Upper lobe of left lung (tissue), 6 donors: ENCODE data around the gene TFEB. TPM values are rescaled to one million over a fixed set of nuclear protein-coding genes. Genes with fewer than 3 reads are reported as not detected.

ENCODE experiments used
- ATAC-seq, 2 donors: fragments of 200-7000 bp; cut with Tn5 transposase; one replicate each; pipeline ENCODE4 v1.9.1; 2022; ENCODE audit warnings: mild to moderate bottlenecking in 2 of 2, moderate library complexity in 2 of 2; ENCODE audit not compliant: low FRiP score in 2 of 2
- DNase-seq, 2 donors: peaks; one replicate each; pipeline ENCODE4 v3.0.0-alpha.2; 2019 to 2020
- H3K27ac ChIP-seq, 4 donors: fragments of 200-600 bp; sonication (generic); one replicate each; pipeline ENCODE4 v1.5.1; 2016 to 2019
- H3K27me3 ChIP-seq, 4 donors: fragments of 200-600 bp; sonication (generic); one replicate each; pipeline ENCODE4 v1.5.1; 2017 to 2019
- H3K36me3 ChIP-seq, 4 donors: fragments of 200-600 bp; sonication (generic); one replicate each; pipeline ENCODE4 v1.5.1; 2016 to 2019
- H3K4me1 ChIP-seq, 4 donors: fragments of 200-600 bp; sonication (generic); one replicate each; pipeline ENCODE4 v1.5.1; 2018 to 2019
- H3K4me3 ChIP-seq, 4 donors: fragments of 200-600 bp; sonication (generic); one replicate each; pipeline ENCODE4 v1.5.1; 2017 to 2019; ENCODE audit warnings: mild to moderate bottlenecking in 2 of 4, moderate library complexity in 1 of 4
- H3K9me3 ChIP-seq, 4 donors: fragments of 200-600 bp; sonication (generic); one replicate each; pipeline ENCODE4 v1.5.1; 2018 to 2019
- CTCF ChIP-seq, 6 experiments: fragments of 450-650 bp in 4 of 6; fragments of 200-600 bp in 2 of 6; sonication (generic) in 2 of 6; IDR thresholded peaks; one replicate each; pipeline ENCODE4 v1.5.1; 2016 to 2019; ENCODE audit warnings: antibody characterized with exemption in 6 of 6
- EP300 ChIP-seq, 4 donors: sonication (generic); formaldehyde crosslinking; IDR thresholded peaks; one replicate each; pipeline ENCODE4 v1.5.1; 2017; ENCODE audit warnings: antibody characterized with exemption in 4 of 4, control low read depth in 2 of 4
- POLR2A ChIP-seq, 4 donors: fragments of 450-650 bp; IDR thresholded peaks; one replicate each; pipeline ENCODE4 v1.5.1; 2016 to 2017; ENCODE audit warnings: antibody characterized with exemption in 4 of 4, mild to moderate bottlenecking in 2 of 4
- POLR2AphosphoS5 ChIP-seq, 2 donors: sonication (generic); formaldehyde crosslinking; IDR thresholded peaks; one replicate each; pipeline ENCODE4 v1.5.1; 2017; ENCODE audit warnings: antibody characterized with exemption in 2 of 2
- WGBS, 2 donors: methylation state at CpG; one replicate each; pipeline ENCODE4 v1.1.5; 2017 to 2018; 5-methylcytosine and 5-hydroxymethylcytosine counted together
- total RNA-seq, 6 donors: library from RNA; depleted of rRNA in 4 of 6; stranded (reverse); fragments of >200 nt in 4 of 6; gene quantifications; one replicate each; pipeline versions ENCODE4 v1.1.0 to v1.2.1, GENCODE V29; 2016 to 2021
- donor health status: DM: no; HTN: no; CAD: no; lungs with moderate emphysema.
- donor health status: DM: no; HTN: yes; CAD: no; lungs with severe emphysema.

TFEB gene
- total RNA-seq, 6 donors from 2014 or later, result 20.2 to 46.0 (median 27.3) TPM

DNA sequence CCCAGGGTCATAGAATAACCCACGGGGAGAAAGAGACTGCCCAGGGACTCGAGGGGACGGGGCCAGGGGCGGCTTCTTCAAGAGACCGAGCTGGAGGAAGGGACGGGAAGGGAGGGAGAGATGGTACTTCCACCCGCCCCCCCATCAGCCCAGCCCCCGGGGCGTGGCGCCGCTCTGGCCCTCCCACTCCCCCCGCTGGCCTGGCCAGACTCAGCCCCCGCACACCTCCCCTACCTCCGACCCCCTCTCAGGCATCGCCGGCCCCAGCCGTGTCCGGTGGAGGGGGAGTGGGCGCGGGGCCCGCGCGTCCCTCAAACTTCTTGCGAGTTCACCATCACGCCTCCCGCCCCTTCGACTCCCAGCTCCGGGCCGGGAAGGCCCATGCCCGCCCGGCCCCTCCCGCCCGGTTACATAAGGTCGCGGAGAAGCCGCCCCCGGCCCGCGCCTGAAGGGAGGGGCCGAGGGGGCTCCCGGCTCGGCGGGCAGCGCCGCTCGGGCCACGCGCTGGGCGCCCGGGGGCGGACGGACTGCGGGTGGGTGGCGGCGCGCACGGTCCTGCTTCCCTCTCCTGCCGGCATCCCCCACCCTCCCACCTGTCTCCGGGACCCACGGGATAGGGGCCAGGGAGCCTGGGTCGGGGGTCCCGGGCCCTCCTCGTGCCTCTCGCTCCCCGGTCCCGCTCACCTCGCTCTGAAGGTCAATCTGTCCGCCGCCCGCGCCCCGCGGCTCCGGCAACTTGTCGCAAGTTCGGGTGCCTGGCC lies 562 bp downstream of the TFEB start:
- Histone ChIP-seq H3K36me3 (peaks cover 0 to 2% (median 0%) of the 10 kb centered on the region in 4 donors), H3K4me3 (peak overlapping the region; percentile 76 to 98 (median 93)), H3K27me3 (no peaks in the 10 kb centered on the region), H3K27ac (peak overlapping the region; percentile 94 to 99 (median 96)), H3K4me1 (peaks cover 29 to 45% (median 37%) of the 10 kb centered on the region in 4 donors), H3K9me3 (no peaks in the 10 kb centered on the region)
- peak; percentile 92 to 96 for DNase-seq
- 0 to 5% methylated on average over 1 to 19 of the region's 76 CpGs for WGBS, 2 donors
- TF ChIP-seq EP300 (IDR thresholded peaks at IDR 0.05), result no peak
- TF ChIP-seq CTCF (IDR thresholded peaks at IDR 0.05), result no peak
- TF ChIP-seq POLR2AphosphoS5 (IDR thresholded peaks at IDR 0.05), result no peak
- TF ChIP-seq POLR2A (IDR thresholded peaks at IDR 0.05), result peak in 2 of 4 donors; percentile 22 to 40
- peak; percentile 73 to 89 for ATAC-seq

DNA sequence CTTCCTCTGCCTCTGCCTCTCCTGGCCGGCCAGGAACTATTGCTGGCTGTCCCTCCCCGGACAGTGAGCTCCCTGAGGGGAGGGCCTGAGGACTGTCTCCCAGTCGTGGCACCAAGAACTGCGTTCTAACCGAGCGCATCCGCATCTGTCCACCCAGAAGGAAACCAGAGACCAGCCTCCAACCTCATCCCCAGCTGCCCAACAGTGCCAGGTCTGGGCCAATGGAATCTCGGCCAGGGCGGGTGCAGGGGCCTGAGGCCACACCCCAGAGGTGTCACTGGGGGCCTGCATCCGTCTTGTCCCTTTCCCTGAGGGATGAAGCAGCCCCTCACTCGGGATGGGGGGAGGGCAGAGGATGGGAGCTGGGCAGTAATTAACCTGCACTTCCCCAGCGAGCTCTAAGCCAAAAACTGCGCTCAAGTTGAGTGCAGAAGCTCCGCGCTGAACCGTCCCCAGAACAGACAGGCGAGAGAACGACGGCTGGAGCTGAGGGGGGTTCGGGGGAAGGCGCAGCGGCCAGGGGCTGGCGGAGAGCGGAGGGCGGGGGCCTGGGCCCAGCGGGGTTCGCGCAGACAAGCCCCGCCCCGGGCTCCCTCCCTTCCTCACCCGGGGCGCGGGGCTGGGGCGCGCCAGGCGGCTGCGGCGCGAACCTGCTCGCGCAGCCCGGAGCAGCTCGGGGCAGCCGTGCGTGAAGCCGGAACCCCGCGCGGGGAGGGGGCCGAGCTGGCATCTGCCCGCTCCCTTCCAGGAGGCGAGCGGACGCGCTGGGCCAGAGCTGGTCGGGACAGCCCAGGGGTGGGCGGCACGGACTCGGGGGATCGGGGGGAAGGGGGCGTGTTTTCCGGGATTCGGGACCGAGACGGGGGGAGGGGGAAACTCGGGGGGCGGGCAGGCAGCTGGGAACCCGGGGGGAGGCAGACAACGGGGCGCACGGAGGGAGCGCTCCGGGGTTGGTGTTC lies 1.4 kb downstream of the TFEB start:
- TF ChIP-seq CTCF (IDR thresholded peaks at IDR 0.05) (peak in 1 of 6 experiments; percentile 15), EP300 (IDR thresholded peaks at IDR 0.05) (no peak), POLR2A (IDR thresholded peaks at IDR 0.05) (peak in 3 of 4 donors; percentile 12 to 82 (median 18)), POLR2AphosphoS5 (IDR thresholded peaks at IDR 0.05) (peak; percentile 7 to 56)
- H3K36me3 ChIP-seq, result peaks cover 0 to 2% (median 0%) of the 10 kb centered on the region in 4 donors
- peak; percentile 80 to 95 for DNase-seq
- peaks cover 29 to 50% (median 40%) of the 10 kb centered on the region in 4 donors for H3K4me1 ChIP-seq
- 0 to 2% methylated on average over 3 to 68 of the region's 73 CpGs for WGBS, 2 donors
- H3K9me3 ChIP-seq, result no peaks in the 10 kb centered on the region
- peak overlapping the region; percentile 94 to 99 (median 96) for H3K27ac ChIP-seq
- no peaks in the 10 kb centered on the region for H3K27me3 ChIP-seq
- H3K4me3 ChIP-seq, result peak overlapping the region; percentile 76 to 98 (median 93)
- ATAC-seq, result peak; percentile 83 to 84

GRCh38 chr6:41733360-41733706 lies 2.1 kb downstream of the TFEB start:
- Histone ChIP-seq H3K27ac (peak overlapping the region; percentile 94 to 99 (median 96)), H3K27me3 (no peaks in the 10 kb centered on the region), H3K9me3 (no peaks in the 10 kb centered on the region), H3K36me3 (peaks cover 0 to 2% (median 0%) of the 10 kb centered on the region in 4 donors), H3K4me1 (peaks cover 35 to 56% (median 46%) of the 10 kb centered on the region in 4 donors), H3K4me3 (peak overlapping the region in 3 of 4 donors; percentile 89 to 98 (median 97))
- peak in 1 of 2 donors; percentile 79 for DNase-seq
- ATAC-seq, result no peak
- no peak for TF ChIP-seq POLR2AphosphoS5 (IDR thresholded peaks at IDR 0.05)
- TF ChIP-seq EP300 (IDR thresholded peaks at IDR 0.05), result no peak
- no peak for TF ChIP-seq POLR2A (IDR thresholded peaks at IDR 0.05)
- no peak for TF ChIP-seq CTCF (IDR thresholded peaks at IDR 0.05)
- WGBS, 2 donors, result 66 to 71% methylated on average over 9 to 11 of the region's 11 CpGs

DNA sequence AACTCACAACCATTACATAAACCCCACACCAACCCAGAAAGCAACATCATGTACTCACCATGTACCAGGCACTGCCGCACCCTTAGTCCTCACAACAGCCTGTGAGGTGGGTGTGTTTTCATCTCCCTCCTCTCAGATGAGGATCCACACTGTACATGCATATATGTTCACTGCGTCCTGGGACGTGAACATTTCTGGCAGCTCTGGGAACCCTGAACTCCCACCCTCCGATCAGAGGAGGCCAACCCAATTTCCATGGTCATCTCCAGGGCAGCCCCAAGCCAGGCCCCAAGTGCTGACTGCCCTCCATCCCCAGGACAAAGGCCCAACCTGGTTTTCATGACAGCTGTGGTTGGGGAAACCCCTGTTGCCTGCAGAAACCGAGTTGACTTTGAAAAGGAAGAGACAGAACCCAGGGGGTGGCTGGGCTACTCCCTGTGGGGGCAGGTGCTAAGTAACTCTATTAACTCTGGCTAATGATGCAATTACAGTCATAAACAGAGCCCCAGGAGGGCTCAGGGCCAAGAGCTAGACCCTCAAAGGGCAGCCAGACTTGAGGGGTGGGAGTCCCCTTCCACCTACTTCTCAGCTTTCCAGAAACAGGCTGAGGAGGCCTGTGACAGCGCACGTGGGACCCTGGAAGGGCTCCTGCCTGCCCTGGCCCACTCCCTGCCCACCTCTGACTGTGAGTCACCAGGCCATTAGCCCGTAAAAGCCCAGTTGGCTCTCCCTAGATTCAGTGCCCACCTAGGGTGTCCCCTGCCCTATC lies 2.6 kb downstream of the TFEB start:
- peak overlapping the region in 2 of 4 donors; percentile 97 to 98 for H3K4me3 ChIP-seq
- WGBS, 2 donors, result 76 to 77% methylated on average over 8 of the region's 8 CpGs
- no peaks in the 10 kb centered on the region for H3K27me3 ChIP-seq
- H3K36me3 ChIP-seq, result peaks cover 0 to 2% (median 0%) of the 10 kb centered on the region in 4 donors
- TF ChIP-seq CTCF (IDR thresholded peaks at IDR 0.05), result no peak
- TF ChIP-seq POLR2A (IDR thresholded peaks at IDR 0.05), result no peak
- TF ChIP-seq POLR2AphosphoS5 (IDR thresholded peaks at IDR 0.05), result no peak
- no peak for TF ChIP-seq EP300 (IDR thresholded peaks at IDR 0.05)
- H3K4me1 ChIP-seq, result peaks cover 40 to 62% (median 50%) of the 10 kb centered on the region in 4 donors
- no peak for DNase-seq
- peak overlapping the region; percentile 94 to 99 (median 96) for H3K27ac ChIP-seq
- ATAC-seq, result no peak
- no peaks in the 10 kb centered on the region for H3K9me3 ChIP-seq
